Smooth muscle cell (in vitro differentiated cells): ENCODE results near the gene PHF21B. TPM values are rescaled to one million over a fixed set of nuclear protein-coding genes. Genes with fewer than 3 reads are reported as not detected.

Experiments used
- DNase-seq: peaks from one replicate; lab custom pipeline; 2025; ENCODE audit not compliant: unreplicated experiment; lab: John Stamatoyannopoulos, UW
- H2AFZ ChIP-seq: fragments of 200-600 bp; sonication (generic); 2 replicates; pipeline ENCODE4 v1.6.0; 2016; ENCODE audit warnings: antibody characterized with exemption, low read depth, mild to moderate bottlenecking
- H3F3A ChIP-seq: fragments of 200-600 bp; sonication (generic); 2 replicates; pipeline ENCODE4 v1.6.0; 2017; ENCODE audit warnings: antibody characterized with exemption, low read depth
- H3K27ac ChIP-seq: fragments of 200-600 bp; sonication (generic); 2 replicates; pipeline ENCODE4 v1.5.1; 2016; ENCODE audit warnings: low read depth, mild to moderate bottlenecking
- H3K27me3 ChIP-seq: fragments of 200-600 bp; sonication (generic); 2 replicates; pipeline ENCODE4 v1.6.1; 2016; ENCODE audit warnings: low read depth, mild to moderate bottlenecking
- H3K36me3 ChIP-seq: fragments of 200-600 bp; sonication (generic); 2 replicates; pipeline ENCODE4 v1.5.1; 2016; ENCODE audit warnings: low read depth
- H3K4me1 ChIP-seq: fragments of 200-600 bp; sonication (generic); 2 replicates; pipeline ENCODE4 v1.5.1; 2016; ENCODE audit warnings: low read depth
- H3K4me2 ChIP-seq: fragments of 200-600 bp; sonication (generic); 2 replicates; pipeline ENCODE4 v1.6.0; 2016; ENCODE audit warnings: mild to moderate bottlenecking
- H3K4me3 ChIP-seq: fragments of 200-600 bp; sonication (generic); 2 replicates; pipeline ENCODE4 v1.5.1; 2016; ENCODE audit warnings: mild to moderate bottlenecking
- H3K79me2 ChIP-seq: fragments of 200-600 bp; sonication (generic); 2 replicates; pipeline ENCODE4 v1.6.0; 2016; ENCODE audit warnings: low read depth, mild to moderate bottlenecking
- H3K9ac ChIP-seq: fragments of 200-600 bp; sonication (generic); 2 replicates; pipeline ENCODE4 v1.6.0; 2016; ENCODE audit warnings: low read depth
- H3K9me3 ChIP-seq: fragments of 200-600 bp; sonication (generic); replicated peaks from 2 replicates; pipeline ENCODE4 v1.5.1; 2016; ENCODE audit warnings: low read depth
- H4K20me1 ChIP-seq: fragments of 200-600 bp; sonication (generic); 2 replicates; pipeline ENCODE4 v1.6.0; 2016; ENCODE audit warnings: low read depth
- CTCF ChIP-seq: fragments of 200-600 bp; sonication (generic); IDR thresholded peaks from 2 replicates; pipeline ENCODE4 v1.5.1; 2017; ENCODE audit warnings: borderline replicate concordance, mild to moderate bottlenecking, antibody characterized with exemption; ENCODE audit not compliant: insufficient read depth, poor library complexity, severe bottlenecking
- WGBS: methylation state at CpG from one replicate; pipeline ENCODE4 v1.1.7; 2016; ENCODE audit warnings: low lambda C conversion rate; 5-methylcytosine and 5-hydroxymethylcytosine counted together
- polyA plus RNA-seq: library from polyadenylated mRNA; unstranded; fragments of >200 nt; fragmentation: Nextera tagmentation; extraction: Ambion mirVana; gene quantifications from 2 replicates; pipeline ENCODE4 v1.2.1, GENCODE V29; 2016
- total RNA-seq: library from RNA; depleted of rRNA; stranded (reverse); fragments of >200 nt; gene quantifications from 2 replicates; pipeline ENCODE4 v1.2.3, GENCODE V29; 2014

Gene PHF21B
- total and polyA plus RNA-seq, 2 experiments from 2014 or later: 0.13 TPM

GRCh38 chr22:44940130-44940529, 69.7 kb downstream of the PHF21B start:
- Histone ChIP-seq H3K9ac (no peak overlapping the region), H3K27ac (no peak overlapping the region), H2AFZ (no peak overlapping the region), H3K79me2 (no peaks in the 10 kb centered on the region), H3K27me3 (no peaks in the 10 kb centered on the region), H3K4me3 (no peak overlapping the region), H3K4me2 (no peak overlapping the region), H3K9me3 (no peaks in the 10 kb centered on the region), H3K4me1 (peaks cover 7% of the 10 kb centered on the region), H4K20me1 (no peaks in the 10 kb centered on the region), H3F3A (no peaks in the 10 kb centered on the region), H3K36me3 (no peaks in the 10 kb centered on the region)
- 57% methylated on average over 11 of the region's 11 CpGs for WGBS
- DNase-seq: no peak
- no peak for TF ChIP-seq CTCF

- Histone ChIP-seq H3K27ac (no peak overlapping the region), H3K79me2 (no peaks in the 10 kb centered on the region), H3K4me3 (no peak overlapping the region), H3K9ac (no peak overlapping the region), H3F3A (no peaks in the 10 kb centered on the region), H4K20me1 (no peaks in the 10 kb centered on the region), H3K4me2 (no peak overlapping the region), H3K4me1 (peaks cover 7% of the 10 kb centered on the region), H3K9me3 (no peaks in the 10 kb centered on the region), H2AFZ (no peak overlapping the region), H3K36me3 (no peaks in the 10 kb centered on the region), H3K27me3 (no peaks in the 10 kb centered on the region)
- 95% methylated on average over 10 of the region's 11 CpGs for WGBS
- DNase-seq: no peak
- TF ChIP-seq CTCF: no peak
These were observed 70.4 kb downstream of the PHF21B start for GRCh38 chr22:44939451-44939850.

GRCh38 chr22:44938886-44939285, 70.9 kb downstream of the PHF21B start:
- no peak for DNase-seq
- Histone ChIP-seq H3K27me3 (no peaks in the 10 kb centered on the region), H3F3A (no peaks in the 10 kb centered on the region), H3K4me3 (no peak overlapping the region), H3K79me2 (no peaks in the 10 kb centered on the region), H3K36me3 (no peaks in the 10 kb centered on the region), H3K4me1 (peaks cover 7% of the 10 kb centered on the region), H3K9ac (no peak overlapping the region), H2AFZ (no peak overlapping the region), H4K20me1 (no peaks in the 10 kb centered on the region), H3K9me3 (no peaks in the 10 kb centered on the region), H3K4me2 (no peak overlapping the region), H3K27ac (no peak overlapping the region)
- TF ChIP-seq CTCF: no peak
- WGBS: 90% methylated on average over 14 of the region's 14 CpGs

GRCh38 chr22:44937216-44937615, 72.6 kb downstream of the PHF21B start:
- WGBS: 89% methylated on average over 8 of the region's 8 CpGs
- TF ChIP-seq CTCF: no peak
- no peak overlapping the region for H2AFZ ChIP-seq
- H3K4me3 ChIP-seq: no peak overlapping the region
- no peaks in the 10 kb centered on the region for H3K27me3 ChIP-seq
- H3F3A ChIP-seq: no peaks in the 10 kb centered on the region
- H3K9ac ChIP-seq: no peak overlapping the region
- H3K36me3 ChIP-seq: no peaks in the 10 kb centered on the region
- no peaks in the 10 kb centered on the region for H3K9me3 ChIP-seq
- DNase-seq: no peak
- no peaks in the 10 kb centered on the region for H4K20me1 ChIP-seq
- H3K4me1 ChIP-seq: peaks cover 7% of the 10 kb centered on the region
- H3K4me2 ChIP-seq: no peak overlapping the region
- H3K79me2 ChIP-seq: no peaks in the 10 kb centered on the region
- no peak overlapping the region for H3K27ac ChIP-seq
